AG09319 (cell line): Measurements from ENCODE around the gene SH2D4B.

Experiments used
- DNase-seq: peaks from one replicate; pipeline ENCODE4 v3.0.0-alpha.2; 2010; ENCODE audit warnings: low read depth; ENCODE audit errors: extremely low read depth
- TF ChIP-seq, protein P1 (sequence below): IDR thresholded peaks from 2 replicates; pipeline ENCODE4 v1.5.1; 2011; ENCODE audit warnings: low read depth, mild to moderate bottlenecking, inconsistent platforms, low read length, moderate library complexity

The SH2D4B gene

DNA sequence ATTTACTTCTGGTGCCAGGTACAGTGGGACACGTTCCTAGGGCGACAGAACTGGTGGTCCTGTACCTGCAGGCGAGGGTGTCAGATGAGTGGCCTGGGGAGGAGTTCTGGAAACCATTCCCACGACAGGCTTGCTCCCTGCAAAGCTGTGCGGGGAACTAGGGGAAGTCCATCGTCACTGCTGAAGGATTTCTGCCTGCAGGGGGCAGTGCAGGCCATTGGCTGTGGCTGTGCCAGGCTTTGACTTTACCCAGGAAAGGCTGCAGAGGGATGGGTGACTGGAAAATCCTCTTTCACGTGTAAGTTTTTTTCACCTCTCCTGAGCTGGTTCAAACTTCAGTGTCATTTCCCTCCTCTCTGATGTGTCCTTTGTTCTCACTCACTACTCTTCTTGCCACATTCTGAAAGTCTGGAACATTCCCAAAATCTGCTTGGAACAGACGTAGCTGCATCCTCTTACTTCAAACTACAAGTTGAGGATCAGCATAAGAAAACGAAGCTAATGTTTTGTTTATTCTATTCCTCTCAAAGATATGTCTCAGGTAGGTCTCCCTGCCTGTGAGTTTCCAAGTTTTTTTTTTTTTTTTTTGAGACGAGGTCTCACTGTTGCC lies 126.5 kb downstream of the SH2D4B start:
- DNase-seq, result no peak
- TF ChIP-seq, protein P1, sequence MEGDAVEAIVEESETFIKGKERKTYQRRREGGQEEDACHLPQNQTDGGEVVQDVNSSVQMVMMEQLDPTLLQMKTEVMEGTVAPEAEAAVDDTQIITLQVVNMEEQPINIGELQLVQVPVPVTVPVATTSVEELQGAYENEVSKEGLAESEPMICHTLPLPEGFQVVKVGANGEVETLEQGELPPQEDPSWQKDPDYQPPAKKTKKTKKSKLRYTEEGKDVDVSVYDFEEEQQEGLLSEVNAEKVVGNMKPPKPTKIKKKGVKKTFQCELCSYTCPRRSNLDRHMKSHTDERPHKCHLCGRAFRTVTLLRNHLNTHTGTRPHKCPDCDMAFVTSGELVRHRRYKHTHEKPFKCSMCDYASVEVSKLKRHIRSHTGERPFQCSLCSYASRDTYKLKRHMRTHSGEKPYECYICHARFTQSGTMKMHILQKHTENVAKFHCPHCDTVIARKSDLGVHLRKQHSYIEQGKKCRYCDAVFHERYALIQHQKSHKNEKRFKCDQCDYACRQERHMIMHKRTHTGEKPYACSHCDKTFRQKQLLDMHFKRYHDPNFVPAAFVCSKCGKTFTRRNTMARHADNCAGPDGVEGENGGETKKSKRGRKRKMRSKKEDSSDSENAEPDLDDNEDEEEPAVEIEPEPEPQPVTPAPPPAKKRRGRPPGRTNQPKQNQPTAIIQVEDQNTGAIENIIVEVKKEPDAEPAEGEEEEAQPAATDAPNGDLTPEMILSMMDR, result peak; percentile 63

DNA sequence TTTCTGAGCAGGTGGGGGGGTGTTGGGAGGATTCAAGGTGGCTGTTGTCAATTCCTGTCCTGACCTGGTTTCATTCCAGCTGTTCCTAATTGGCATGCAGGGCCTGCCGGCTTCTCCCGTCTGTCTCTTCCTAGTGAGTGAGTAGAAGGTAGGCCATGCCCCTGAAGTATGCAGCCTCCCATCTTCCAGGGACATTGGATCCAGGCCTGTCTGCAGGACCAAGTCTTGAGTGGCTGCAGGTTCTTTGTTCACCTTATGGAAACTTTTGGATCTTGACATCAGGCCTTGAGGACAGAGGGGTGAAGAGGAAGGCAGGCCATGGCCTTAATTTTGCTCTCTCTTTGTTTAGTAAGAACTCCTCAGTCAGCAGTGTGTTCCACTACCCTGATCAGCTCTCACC lies 131.8 kb downstream of the SH2D4B start:
- TF ChIP-seq, protein P1, result no peak
- DNase-seq, result no peak

DNA sequence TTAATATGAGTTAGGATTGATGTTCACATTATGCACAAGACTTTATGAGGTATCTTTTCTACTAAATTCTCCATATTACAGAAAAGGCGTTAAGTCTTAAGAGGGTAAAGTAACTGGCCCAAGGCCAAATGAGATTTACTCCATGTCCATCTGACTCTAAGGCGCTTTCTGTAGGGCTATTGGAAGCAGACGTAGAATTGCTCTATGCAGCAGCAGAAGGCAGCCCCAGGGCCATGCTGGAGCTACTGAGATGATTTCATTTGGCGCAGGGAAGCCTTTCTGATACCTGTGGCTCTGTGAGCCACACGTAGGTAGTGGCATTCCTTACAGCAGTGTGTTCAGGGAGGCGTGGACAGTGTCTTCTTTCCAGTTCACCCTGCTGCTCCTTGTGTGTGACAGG lies 133.1 kb downstream of the SH2D4B start:
- no peak for DNase-seq
- TF ChIP-seq, protein P1, result no peak

GRCh38 chr10:80671847-80672246 lies 134.1 kb downstream of the SH2D4B start:
- TF ChIP-seq, protein P1, result no peak
- DNase-seq, result no peak

GRCh38 chr10:80672613-80673012 lies 134.9 kb downstream of the SH2D4B start:
- TF ChIP-seq, protein P1, result no peak
- no peak for DNase-seq

DNA sequence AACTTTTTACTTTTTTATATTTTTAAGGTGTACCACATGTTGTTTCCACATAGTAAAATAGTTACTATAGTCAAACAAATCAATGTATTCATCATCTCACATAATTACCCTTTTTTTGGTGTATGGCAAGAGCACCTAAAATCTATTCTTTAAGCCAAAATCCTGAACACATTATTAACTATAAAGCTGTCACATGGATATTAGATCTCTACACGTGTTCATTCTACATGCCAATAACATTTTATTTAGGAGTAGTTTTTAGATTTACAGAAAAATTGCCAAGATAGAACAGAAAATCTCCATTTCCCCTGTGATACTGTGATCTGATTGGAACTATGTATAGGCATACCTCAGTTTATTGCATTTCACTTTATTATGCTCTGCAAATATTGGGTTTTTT lies 137.1 kb downstream of the SH2D4B start:
- no peak for DNase-seq
- TF ChIP-seq, protein P1, result no peak

DNA sequence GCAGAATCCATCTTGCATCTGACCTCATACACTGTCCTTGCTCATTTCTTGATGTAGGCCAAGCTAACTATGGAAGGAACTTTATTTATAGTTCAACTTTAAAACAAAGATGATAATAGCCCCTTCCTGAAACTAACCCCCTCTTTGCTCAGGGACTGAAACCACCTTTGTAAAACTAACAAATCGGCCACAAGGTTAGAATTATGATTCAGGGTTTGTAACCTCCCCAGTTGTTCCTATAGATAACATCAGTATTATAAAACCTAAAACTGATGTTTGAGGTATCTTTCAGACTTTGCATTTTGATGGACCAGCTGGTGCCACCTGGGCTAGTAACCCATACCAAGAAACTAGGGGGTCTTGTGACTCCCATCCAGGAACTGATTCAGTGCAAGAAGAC lies 143.4 kb downstream of the SH2D4B start:
- no peak for DNase-seq
- TF ChIP-seq, protein P1, result no peak
